HUES64 (cell line): ENCODE measurements around the gene DHX35.

Experiments used
- H3K27ac ChIP-seq: 2 replicates; pipeline ENCODE4 v1.7.0; 2013; ENCODE audit warnings: low read depth, low read length, inconsistent platforms
- H3K27me3 ChIP-seq: 2 replicates; pipeline ENCODE4 v1.6.1; 2013; ENCODE audit warnings: mild to moderate bottlenecking, low read length; ENCODE audit not compliant: insufficient read depth
- H3K36me3 ChIP-seq: 2 replicates; pipeline ENCODE4 v1.6.1; 2013; ENCODE audit warnings: mild to moderate bottlenecking, low read length; ENCODE audit not compliant: insufficient read depth
- H3K4me1 ChIP-seq: 2 replicates; pipeline ENCODE4 v1.6.1; 2013; ENCODE audit warnings: mild to moderate bottlenecking, low read length, moderate library complexity; ENCODE audit not compliant: insufficient read depth
- H3K4me3 ChIP-seq: 2 replicates; pipeline ENCODE4 v1.5.1; 2013; ENCODE audit warnings: mild to moderate bottlenecking, low read length, moderate library complexity
- H3K9ac ChIP-seq: 2 replicates; pipeline ENCODE4 v1.6.1; 2013; ENCODE audit warnings: mild to moderate bottlenecking, low read depth, low read length
- H3K9me3 ChIP-seq: 2 replicates; pipeline ENCODE4 v1.6.1; 2013; ENCODE audit warnings: low read depth, low read length; ENCODE audit not compliant: insufficient read depth
- WGBS: fragments of 150-250, 120-280 bp; methylation state at CpG from one replicate; pipeline ENCODE4 v1.1.7; 2013; ENCODE audit warnings: missing lambda C conversion rate; 5-methylcytosine and 5-hydroxymethylcytosine counted together

DHX35 gene

GRCh38 chr20:39047417-39047985 is 85.4 kb downstream of the DHX35 start:
- H3K4me3 ChIP-seq: no peak overlapping the region
- H3K4me1 ChIP-seq: no peaks in the 10 kb centered on the region
- H3K27ac ChIP-seq: no peak overlapping the region
- H3K9ac ChIP-seq: no peak overlapping the region
- no peaks in the 10 kb centered on the region for H3K9me3 ChIP-seq
- peaks cover 12% of the 10 kb centered on the region for H3K27me3 ChIP-seq
- peaks cover 12% of the 10 kb centered on the region for H3K36me3 ChIP-seq
- 75% methylated on average over 10 of the region's 10 CpGs for WGBS

DNA sequence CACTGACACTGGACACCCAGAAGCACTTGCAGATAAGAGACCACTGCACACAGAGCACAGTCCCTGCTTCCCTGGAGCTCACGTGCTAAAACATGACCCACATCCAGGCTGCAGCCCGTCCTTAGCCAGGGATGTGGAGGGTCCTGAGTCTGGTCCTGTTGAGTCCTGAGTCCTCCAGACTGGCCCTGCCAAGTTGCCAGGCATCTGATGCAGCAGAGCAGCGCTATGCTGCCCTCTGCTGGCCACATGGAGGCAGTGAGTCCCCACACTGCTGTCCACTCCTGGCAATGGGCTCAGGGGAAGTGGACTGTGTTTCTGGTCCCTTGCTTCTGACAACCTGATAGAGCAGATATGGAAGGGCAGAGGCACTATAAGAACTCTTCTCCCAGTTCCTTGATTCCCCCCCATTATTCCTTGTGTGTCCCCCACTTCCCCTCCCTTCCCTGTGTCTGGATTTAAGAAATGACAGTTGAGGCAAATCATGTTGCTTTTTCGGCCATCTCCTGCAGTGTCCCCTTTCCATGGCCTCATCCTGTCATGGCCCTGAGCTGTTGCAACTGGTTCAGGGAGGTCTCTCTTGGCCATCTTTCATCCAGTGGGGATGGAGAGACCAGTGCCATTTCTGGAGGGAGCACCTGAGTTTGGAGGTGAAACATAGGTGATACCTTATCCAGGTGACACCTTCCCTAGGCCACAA is 86.0 kb downstream of the DHX35 start:
- Histone ChIP-seq H3K4me1 (no peaks in the 10 kb centered on the region), H3K36me3 (peaks cover 5% of the 10 kb centered on the region), H3K4me3 (no peak overlapping the region), H3K27ac (no peak overlapping the region), H3K9ac (no peak overlapping the region), H3K9me3 (no peaks in the 10 kb centered on the region), H3K27me3 (peaks cover 12% of the 10 kb centered on the region)
- WGBS: 26% methylated on average over 4 of the region's 4 CpGs

GRCh38 chr20:39049148-39049547 is 87.0 kb downstream of the DHX35 start:
- Histone ChIP-seq H3K4me1 (no peaks in the 10 kb centered on the region), H3K27me3 (peaks cover 12% of the 10 kb centered on the region), H3K36me3 (no peaks in the 10 kb centered on the region), H3K9me3 (no peaks in the 10 kb centered on the region), H3K4me3 (no peak overlapping the region), H3K27ac (no peak overlapping the region), H3K9ac (no peak overlapping the region)
- WGBS: 87% methylated on average over 2 of the region's 2 CpGs

GRCh38 chr20:39049684-39050554 is 87.8 kb downstream of the DHX35 start:
- no peak overlapping the region for H3K27ac ChIP-seq
- H3K4me1 ChIP-seq: no peaks in the 10 kb centered on the region
- H3K36me3 ChIP-seq: no peaks in the 10 kb centered on the region
- WGBS: 2% methylated on average over 69 of the region's 69 CpGs
- H3K9ac ChIP-seq: peak overlapping the region; percentile 70
- peak overlapping the region; percentile 69 for H3K4me3 ChIP-seq
- H3K9me3 ChIP-seq: no peaks in the 10 kb centered on the region
- H3K27me3 ChIP-seq: peaks cover 12% of the 10 kb centered on the region

DNA sequence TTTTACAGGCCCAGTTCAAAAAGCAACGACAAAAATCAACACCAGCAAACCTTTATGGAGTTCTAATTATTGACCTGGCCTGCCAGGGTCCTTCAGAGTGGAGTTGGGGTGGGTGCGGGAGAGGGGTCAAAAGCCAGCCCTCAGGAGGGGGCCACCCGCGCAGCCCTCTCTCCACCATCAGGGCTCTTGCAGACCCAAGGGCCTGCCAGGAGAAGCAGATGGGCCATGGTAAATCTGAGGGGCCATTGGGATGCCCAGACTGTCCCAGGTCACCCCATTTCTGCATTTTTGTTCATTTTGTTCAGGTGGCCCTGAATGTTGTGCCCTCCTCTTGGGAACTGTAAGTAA is 88.4 kb downstream of the DHX35 start:
- no peaks in the 10 kb centered on the region for H3K9me3 ChIP-seq
- WGBS: 76% methylated on average over 4 of the region's 4 CpGs
- peaks cover 12% of the 10 kb centered on the region for H3K27me3 ChIP-seq
- peak overlapping the region; percentile 69 for H3K4me3 ChIP-seq
- H3K9ac ChIP-seq: peak overlapping the region; percentile 40
- H3K27ac ChIP-seq: no peak overlapping the region
- H3K4me1 ChIP-seq: no peaks in the 10 kb centered on the region
- no peaks in the 10 kb centered on the region for H3K36me3 ChIP-seq

DNA sequence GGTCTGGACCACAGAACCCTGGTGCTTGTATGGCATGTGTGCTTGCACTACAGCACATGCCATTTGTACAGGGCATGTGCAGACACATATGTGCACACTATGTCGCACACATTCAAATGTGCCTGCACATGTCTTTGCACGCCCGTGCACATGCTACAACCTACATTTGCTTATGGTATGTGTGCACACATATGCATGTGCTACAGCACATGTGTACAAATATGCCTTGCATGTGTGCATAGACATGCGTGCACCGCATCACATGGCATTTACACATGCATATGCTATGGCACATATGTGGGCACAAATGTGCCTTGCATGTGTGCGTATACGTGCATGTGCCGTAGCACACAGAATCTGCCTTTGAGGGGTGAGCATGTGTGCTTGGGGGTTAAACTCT is 90.5 kb downstream of the DHX35 start:
- no peak overlapping the region for H3K27ac ChIP-seq
- H3K4me3 ChIP-seq: no peak overlapping the region
- no peaks in the 10 kb centered on the region for H3K36me3 ChIP-seq
- H3K9ac ChIP-seq: no peak overlapping the region
- no peaks in the 10 kb centered on the region for H3K9me3 ChIP-seq
- peaks cover 12% of the 10 kb centered on the region for H3K27me3 ChIP-seq
- no peaks in the 10 kb centered on the region for H3K4me1 ChIP-seq
- WGBS: 96% methylated on average over 8 of the region's 8 CpGs

- Histone ChIP-seq H3K27me3 (no peaks in the 10 kb centered on the region), H3K4me1 (no peaks in the 10 kb centered on the region), H3K9me3 (no peaks in the 10 kb centered on the region), H3K4me3 (no peak overlapping the region), H3K27ac (no peak overlapping the region), H3K9ac (no peak overlapping the region), H3K36me3 (no peaks in the 10 kb centered on the region)
- 95% methylated on average over 7 of the region's 7 CpGs for WGBS
Measured at GRCh38 chr20:39057143-39057542, 95.0 kb downstream of the DHX35 start.

DNA sequence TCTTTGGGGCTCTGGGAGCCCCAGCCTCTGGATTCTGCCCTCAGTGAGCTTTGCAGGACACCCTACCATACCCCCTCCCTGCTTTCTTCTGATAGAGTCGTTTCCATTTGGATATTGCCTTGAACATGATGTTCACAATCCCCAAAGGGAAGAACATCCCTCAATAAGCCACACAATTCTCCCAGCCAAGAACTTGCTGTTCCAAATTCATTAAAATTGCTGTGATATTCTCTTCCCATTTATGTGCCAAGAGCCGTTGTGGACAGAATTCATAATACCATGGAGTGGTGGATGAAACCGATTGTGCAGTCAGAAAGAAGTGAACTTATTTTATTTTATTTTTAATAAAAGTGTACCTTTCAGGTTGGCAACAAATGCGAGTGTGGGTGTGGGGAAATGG is 95.8 kb downstream of the DHX35 start:
- no peaks in the 10 kb centered on the region for H3K27me3 ChIP-seq
- H3K9ac ChIP-seq: no peak overlapping the region
- H3K9me3 ChIP-seq: no peaks in the 10 kb centered on the region
- no peak overlapping the region for H3K27ac ChIP-seq
- H3K4me1 ChIP-seq: no peaks in the 10 kb centered on the region
- no peaks in the 10 kb centered on the region for H3K36me3 ChIP-seq
- 71% methylated on average over 4 of the region's 4 CpGs for WGBS
- H3K4me3 ChIP-seq: no peak overlapping the region

DNA sequence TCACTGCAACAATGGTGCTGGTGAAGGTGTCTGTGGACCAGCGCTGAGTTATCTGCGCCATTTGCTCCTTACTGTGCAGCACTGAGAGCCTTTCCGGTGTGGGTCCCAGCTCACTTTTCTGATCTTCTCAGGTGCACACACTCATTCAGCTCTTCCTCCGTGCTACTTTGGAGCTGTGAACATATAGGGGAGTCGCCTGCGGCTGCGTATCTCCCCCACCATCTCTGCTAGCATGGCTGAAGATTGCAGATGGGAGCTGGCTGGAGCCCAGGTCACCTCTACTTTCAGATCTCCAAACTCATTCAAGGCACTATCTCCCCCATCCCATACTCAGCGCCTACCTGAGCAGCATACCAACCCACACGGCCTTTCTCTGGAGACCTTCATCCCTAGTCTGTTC is 96.9 kb downstream of the DHX35 start:
- H3K9ac ChIP-seq: no peak overlapping the region
- H3K27me3 ChIP-seq: no peaks in the 10 kb centered on the region
- 92% methylated on average over 9 of the region's 9 CpGs for WGBS
- H3K36me3 ChIP-seq: no peaks in the 10 kb centered on the region
- H3K27ac ChIP-seq: no peak overlapping the region
- H3K4me3 ChIP-seq: no peak overlapping the region
- no peaks in the 10 kb centered on the region for H3K4me1 ChIP-seq
- no peaks in the 10 kb centered on the region for H3K9me3 ChIP-seq

DNA sequence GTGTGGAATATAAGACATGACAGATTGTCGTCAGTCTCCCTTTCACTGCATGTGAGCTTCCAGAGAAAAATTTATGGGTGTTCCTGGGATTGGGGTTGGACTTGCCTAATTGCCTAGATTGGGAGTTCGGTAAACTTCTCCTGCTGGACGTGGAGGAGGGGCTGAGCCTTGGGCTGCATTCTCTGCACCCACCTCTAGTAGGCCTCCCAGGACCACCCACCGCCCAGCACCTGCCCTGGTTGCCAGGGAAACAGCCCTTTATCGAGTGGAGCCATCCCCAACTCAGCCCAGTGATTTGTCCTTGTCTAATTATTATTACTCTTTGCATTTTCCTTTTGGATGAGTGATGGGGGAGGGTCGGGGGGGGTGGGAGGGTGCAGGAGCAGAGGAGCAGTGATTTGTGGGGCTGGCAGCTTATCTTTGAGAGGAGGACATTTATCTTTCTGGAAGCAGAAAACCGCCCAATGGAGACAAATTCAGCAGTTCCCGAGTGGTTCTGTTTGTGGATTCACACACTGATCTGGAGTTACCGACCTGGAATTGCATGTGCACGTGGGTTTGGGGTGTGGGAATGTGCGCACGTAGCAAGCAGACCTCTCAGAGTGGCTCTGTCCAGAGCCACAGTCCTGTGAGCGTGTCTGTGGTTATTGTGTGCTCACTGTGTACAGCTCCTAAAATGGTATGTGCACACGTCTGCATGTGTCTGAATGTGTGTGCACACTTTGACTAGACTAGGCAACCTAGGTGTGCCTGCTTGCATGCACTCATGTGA is 104.5 kb downstream of the DHX35 start:
- H3K4me3 ChIP-seq: no peak overlapping the region
- no peak overlapping the region for H3K9ac ChIP-seq
- no peaks in the 10 kb centered on the region for H3K4me1 ChIP-seq
- no peak overlapping the region for H3K27ac ChIP-seq
- H3K9me3 ChIP-seq: no peaks in the 10 kb centered on the region
- no peaks in the 10 kb centered on the region for H3K27me3 ChIP-seq
- H3K36me3 ChIP-seq: no peaks in the 10 kb centered on the region
- WGBS: 59% methylated on average over 14 of the region's 14 CpGs
